ENCODE measurements around the gene ROCK2.
"Not testable (repeated sequence)": the region's sequence is repeated elsewhere in the genome, so short reads cannot be mapped to it uniquely, and the experiment has no call there.

DNA sequence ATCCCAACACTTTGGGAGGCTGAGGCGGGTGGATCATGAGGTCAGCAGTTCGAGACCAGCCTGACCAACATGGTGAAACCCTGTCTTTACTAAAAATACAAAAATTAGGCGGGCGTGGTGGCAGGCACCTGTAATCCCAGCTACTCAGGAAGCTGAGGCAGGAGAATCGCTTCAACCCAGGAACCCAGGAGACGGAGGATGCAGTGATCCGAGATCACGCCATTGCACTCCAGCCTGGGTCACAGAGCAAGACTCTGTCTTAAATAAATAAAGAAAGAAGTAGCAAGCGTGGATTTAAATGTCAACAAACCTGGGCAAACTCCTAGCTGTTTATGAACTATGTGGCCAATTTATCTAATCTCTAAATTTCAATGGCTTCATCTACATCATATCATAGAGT is 82.9 kb downstream of the ROCK2 start:
- TF ChIP-seq, protein P1, sequence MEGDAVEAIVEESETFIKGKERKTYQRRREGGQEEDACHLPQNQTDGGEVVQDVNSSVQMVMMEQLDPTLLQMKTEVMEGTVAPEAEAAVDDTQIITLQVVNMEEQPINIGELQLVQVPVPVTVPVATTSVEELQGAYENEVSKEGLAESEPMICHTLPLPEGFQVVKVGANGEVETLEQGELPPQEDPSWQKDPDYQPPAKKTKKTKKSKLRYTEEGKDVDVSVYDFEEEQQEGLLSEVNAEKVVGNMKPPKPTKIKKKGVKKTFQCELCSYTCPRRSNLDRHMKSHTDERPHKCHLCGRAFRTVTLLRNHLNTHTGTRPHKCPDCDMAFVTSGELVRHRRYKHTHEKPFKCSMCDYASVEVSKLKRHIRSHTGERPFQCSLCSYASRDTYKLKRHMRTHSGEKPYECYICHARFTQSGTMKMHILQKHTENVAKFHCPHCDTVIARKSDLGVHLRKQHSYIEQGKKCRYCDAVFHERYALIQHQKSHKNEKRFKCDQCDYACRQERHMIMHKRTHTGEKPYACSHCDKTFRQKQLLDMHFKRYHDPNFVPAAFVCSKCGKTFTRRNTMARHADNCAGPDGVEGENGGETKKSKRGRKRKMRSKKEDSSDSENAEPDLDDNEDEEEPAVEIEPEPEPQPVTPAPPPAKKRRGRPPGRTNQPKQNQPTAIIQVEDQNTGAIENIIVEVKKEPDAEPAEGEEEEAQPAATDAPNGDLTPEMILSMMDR (IDR thresholded peaks at IDR 0.05), result not testable (repeated sequence)
- not testable (repeated sequence) for TF ChIP-seq POLR2A (IDR thresholded peaks at IDR 0.05)
